ENCODE results near the gene PLXNA1. TPM values are rescaled to one million over a fixed set of nuclear protein-coding genes. Genes with fewer than 3 reads are reported as not detected.

PLXNA1 gene
- polyA plus RNA-seq (ENCODE audit: insufficient read length in 3 of 3) = 10 to 100 TPM; 31.8 to 33.4 (median 32.3) TPM
- long read RNA-seq, donor 1, full-length matches to known transcripts = 1 of 1 reads
- long read RNA-seq, donor 1, partial matches to known transcripts = 0 of 1 reads
- long read RNA-seq, donor 1, other reads (novel, unspliced or antisense) = 0 of 1 reads
- long read RNA-seq, donor 2 = 0 reads
- long read RNA-seq, donor 3 = 0 reads
- long read RNA-seq, donor 4, full-length matches to known transcripts = 1 of 1 reads
- long read RNA-seq, donor 4, partial matches to known transcripts = 0 of 1 reads
- long read RNA-seq, donor 4, other reads (novel, unspliced or antisense) = 0 of 1 reads
- long read RNA-seq, donor 5 = 0 reads
- long read RNA-seq, donor 6 = 0 reads
- long read RNA-seq, donor 7, full-length matches to known transcripts = 1 of 1 reads
- long read RNA-seq, donor 7, partial matches to known transcripts = 0 of 1 reads
- long read RNA-seq, donor 7, other reads (novel, unspliced or antisense) = 0 of 1 reads
- long read RNA-seq, donor 8, full-length matches to known transcripts = 1 of 1 reads
- long read RNA-seq, donor 8, partial matches to known transcripts = 0 of 1 reads
- long read RNA-seq, donor 8, other reads (novel, unspliced or antisense) = 0 of 1 reads
- long read RNA-seq, donor 9 = 0 reads
- long read RNA-seq, donor 10 = 0 reads
- long read RNA-seq, donor 11, full-length matches to known transcripts = 1 of 7 reads
- long read RNA-seq, donor 11, partial matches to known transcripts = 6 of 7 reads
- long read RNA-seq, donor 11, other reads (novel, unspliced or antisense) = 0 of 7 reads
- long read RNA-seq, donor 12, partial matches to known transcripts = 5 of 5 reads
- long read RNA-seq, donor 12, other reads (novel, unspliced or antisense) = 0 of 5 reads
- long read RNA-seq, donor 13 = 0 reads
- long read RNA-seq, donor 14 = 0 reads
- long read RNA-seq, donor 15 = 0 reads
- long read RNA-seq, donor 16, full-length matches to known transcripts = 2 of 2 reads
- long read RNA-seq, donor 16, partial matches to known transcripts = 0 of 2 reads
- long read RNA-seq, donor 16, other reads (novel, unspliced or antisense) = 0 of 2 reads

DNA sequence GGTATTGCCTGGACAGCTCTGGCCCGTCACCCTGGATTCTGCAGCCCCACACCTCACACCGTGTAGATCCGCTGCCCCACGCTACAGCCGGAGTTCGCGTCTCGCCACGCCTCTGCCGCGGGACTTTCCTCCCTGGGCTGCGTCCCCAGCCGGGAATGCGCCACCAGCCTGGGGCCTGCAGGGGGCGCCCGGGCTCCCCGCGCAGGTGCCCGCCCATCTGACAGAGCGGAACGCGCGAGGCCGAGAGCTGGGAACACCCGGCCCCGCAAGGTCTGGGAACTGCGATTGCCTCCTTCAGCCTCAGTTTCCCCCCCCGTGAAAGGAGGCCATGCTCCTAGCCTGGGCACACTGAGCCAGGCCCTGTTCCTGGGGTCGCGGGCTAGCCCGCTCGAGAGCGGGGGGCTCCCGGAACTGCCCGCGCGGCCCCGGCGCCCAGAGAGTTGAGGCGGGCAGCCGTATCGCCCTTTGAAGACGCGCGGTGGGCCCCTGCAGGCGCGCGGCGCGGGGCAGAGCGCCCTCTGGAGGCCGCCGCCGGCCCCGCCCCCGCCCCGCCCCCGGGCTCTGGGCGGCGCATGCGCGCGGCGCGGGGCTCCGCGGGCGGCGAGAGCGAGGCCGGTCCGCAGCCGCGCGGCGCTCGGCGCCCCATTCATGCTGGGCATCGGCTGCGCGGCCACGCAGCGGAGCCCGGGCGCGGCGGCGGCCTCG lies at the start of gene PLXNA1:
Gene PLXNA1 (plus strand): TSS at position 645 of the 705 bp plus-strand sequence. CDS start 5,479 bp downstream, outside the sequence.
- DNase-seq = peak; percentile 57

DNA sequence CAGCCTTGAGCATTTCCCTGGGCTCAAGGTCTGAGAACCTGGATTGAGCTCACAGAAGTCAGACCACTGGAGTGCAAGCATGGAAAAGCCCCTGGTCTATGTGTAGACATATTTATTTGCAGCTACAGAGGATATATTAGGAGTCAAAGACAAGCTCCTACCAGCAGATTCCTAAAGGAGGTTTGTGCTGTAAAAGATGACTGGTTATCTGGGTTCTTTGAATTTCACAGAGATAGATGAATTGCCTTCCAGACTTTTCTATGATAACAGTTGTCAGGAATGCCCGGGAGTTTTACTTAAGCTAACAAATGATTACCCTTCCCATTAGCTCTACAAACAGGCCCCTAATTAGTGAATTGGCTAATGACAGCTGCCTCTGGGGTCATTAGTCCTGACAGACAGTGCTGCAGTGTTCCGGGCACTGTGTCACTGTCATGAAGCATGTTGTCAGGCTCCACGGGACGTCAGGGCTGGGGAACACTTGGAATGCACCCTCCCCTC lies 48.8 kb upstream of the PLXNA1 start:
- peak; percentile 55 for DNase-seq

DNA sequence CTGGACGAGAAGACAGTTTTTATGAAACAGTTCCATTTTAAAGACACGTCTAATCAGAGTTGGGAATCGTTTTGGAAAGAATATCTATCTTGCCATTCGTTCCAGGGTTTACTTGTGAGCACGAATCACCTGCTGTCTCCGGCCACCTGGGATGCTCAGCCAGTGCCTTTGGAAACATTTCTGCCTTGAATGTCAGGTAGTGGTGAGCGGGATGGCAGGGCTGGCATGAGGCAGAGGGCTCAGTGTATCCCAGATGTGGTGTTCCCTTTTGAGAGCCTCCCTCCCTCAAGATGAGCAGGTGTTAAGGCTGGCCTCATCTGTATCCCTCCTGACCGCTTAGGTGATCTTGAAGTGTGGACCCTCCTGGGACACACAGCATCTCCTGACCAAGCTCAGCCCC lies 47.9 kb upstream of the PLXNA1 start:
- no peak for DNase-seq

DNA sequence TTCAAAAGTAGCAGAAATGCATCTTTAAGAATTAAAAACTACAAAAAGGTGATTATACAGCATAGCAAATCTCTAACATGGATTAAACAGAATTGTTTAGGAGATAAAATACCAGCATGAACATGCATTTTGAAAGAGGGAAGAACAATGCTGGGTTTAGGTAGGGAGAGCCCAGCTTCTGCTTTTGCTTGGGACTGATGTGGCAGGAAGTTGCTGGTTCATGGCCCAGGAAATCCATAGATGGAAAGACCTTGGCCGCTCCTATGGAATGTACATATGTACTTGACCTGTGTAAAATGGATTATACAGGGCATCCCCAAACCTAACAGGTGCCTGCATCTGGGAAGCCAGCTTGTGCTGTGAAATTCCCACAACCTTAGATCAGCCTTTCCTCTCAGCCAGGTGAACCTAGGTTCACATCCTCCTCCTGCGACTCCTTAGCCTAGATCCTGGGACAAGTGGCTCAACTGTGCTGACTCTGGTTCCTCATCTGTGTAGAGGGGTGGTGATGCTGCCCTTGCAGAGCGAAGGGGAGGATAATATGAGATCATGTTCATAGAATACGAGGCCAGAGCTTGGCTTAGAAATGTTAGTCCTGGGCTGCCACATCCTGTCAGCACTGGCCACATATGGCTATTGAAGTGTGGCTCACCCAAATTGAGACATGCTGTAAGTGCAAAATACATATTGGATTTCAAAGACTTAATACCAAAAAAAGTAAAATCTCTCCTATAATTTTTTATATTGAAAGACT lies 47.0 kb upstream of the PLXNA1 start:
- no peak for DNase-seq

DNA sequence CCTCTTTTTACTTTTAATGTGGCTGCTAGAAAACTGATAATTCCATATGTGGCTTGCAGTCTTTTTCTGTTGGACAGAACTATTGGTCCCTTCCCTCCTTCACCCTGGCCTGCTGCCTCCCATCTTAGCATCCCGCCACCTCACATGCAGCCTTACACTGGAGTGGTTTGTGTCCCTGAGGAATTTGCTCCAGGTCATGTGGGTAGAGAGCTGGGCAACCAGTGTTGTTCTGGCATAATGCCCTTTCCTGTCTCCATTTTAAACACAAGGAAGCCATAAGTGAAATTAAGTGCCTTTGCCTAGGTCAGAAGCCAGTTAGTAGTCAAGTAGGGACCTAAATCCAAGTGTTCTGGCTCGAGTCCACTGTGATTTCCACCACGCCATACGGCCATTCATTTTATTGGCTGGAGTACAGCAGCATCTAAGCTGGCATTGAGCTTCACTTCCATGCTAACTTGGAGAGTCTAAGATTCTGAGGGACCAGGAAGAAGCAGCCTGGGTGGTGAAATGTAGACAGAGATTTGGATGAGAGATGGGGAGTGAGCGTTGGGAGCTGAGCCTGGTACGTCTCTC lies 46.0 kb upstream of the PLXNA1 start:
- DNase-seq = no peak

DNA sequence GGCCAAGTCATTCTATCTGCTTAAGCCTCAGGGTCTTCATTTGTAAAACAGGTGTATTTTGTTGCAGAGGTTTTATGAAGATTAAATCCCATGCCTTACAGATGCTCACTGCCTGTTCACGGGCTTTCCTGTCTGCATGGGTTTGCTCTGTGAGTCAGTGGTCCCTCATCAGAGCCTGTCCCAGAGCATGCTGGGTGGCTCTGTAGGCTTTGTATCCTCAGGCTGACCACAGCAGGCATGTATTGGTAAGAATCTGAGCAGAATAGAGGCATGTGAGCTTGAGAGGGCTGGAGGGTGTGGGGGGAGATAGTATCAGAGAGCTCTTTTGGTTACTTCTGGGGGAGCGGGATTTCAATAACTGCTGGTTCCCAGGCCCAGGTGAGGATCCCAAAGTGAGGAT lies 45.4 kb upstream of the PLXNA1 start:
- no peak for DNase-seq

DNA sequence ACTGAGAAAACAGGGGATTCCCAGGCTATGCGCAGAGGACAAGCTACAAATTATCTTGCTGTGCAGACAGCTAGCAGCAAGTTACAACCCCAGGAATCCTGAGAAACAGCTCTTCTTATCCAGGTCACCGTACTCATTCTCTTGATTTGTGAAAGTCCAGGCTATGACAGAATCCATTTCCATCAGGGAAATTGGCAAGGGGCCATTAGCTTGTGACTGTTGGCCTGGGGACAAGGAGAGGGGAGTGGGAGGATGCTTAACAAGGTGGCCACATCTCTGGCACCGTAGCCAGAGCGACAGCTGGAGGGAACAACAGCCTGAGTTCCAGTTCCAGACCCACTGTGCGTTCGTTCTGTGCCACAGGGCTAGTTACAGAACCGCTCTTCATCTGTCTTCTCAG lies 44.9 kb upstream of the PLXNA1 start:
- DNase-seq = no peak

DNA sequence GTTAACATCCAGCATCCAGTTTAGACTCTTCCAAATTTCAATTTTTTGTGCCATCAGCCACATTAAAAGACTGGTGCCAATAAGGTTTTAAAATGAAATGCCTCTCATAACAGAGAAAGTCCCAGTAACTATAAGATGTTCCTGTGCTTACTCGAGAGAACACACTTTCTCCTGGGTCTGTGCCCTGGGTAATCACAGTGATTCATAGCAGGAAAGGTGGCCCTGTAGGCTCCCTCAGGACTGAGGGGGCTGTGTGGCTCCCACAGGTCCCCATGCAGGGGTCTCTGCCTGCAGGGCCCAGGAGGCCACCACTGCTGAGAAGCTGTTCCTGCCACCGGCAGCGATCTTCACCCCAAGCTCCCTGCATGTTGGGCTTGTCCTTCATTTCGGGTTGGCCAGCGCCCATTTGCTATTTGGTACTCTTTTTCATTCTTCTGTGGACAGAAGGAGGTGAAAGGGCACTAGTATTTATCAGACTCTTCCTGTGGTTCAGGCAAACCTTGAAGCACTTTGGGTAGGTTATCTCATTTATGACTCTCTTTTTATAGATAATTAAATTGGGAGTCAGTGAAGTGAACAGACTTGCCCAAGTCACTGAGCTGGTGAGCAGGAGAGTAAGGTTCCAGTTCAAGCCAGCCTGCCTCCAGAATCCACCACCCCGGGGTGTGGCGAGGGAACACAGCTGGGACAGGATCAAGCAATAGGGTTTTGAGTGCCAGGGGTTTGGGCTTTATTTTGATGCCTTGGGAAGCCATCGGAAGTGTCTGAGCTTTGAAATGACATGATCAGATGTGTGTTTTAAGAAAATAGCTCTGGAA lies 44.2 kb upstream of the PLXNA1 start:
- DNase-seq = no peak

DNA sequence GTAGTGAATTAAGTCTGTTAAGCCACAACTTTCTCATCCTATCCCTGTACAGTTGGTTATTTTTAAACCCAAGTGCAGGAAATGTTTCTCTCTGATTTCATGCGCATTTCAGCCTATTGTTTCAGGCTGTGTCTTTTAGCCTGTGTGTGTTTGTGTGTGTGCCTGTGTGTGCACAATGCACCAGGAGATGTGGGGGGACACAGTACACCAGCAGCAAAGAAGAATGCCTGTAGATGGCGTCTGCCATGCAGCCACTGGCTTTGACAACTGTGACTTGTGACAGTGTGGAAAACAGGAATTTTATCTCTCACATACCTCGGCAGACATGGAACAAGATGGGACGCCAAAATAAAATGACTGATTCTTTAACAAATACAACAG lies 43.6 kb upstream of the PLXNA1 start:
- DNase-seq = no peak

DNA sequence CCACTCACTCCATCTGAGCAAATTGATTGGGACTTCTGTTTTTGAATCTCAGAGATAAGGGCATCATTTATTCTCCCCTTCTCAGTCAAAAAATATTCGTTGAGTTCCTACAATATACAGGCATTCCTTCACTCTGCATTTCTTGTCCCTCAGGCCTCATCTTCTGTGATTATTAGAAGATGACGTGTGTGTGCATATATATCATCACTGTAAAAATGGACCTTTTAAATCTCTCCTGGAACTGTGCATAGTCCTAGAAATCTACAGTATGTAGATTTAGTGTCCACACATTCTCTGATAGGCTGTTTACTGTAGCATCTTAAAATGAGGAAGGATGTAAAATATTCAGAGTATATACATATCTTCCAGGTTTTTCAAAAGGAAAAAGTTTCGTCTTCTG lies 43.2 kb upstream of the PLXNA1 start:
- DNase-seq = no peak

DNA sequence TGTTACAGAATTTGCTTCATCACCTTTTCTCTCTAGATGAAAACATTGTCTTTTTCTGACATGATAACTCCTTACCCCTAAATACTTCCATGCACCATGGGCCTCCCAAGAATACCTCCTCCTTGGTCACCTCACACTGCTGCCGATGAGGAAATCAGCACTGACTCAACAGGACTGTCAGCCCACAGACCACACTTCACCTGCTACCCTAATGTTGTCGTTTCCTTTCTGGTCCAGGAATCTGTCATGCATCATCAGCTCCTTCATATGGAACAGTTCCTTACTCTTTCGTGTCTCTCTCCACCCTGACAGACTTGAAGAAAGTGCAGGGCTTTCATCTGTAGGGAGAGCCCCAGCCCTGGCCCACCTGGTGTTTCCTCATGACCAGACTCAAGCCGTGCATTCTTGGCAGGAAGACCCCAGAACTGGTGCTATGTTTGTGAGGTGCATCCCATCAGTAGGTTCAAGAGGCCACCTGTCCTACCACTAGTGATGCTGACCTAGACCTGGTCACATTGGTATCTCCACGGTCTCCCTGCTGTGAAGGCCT lies 41.1 kb upstream of the PLXNA1 start:
- no peak for DNase-seq

DNA sequence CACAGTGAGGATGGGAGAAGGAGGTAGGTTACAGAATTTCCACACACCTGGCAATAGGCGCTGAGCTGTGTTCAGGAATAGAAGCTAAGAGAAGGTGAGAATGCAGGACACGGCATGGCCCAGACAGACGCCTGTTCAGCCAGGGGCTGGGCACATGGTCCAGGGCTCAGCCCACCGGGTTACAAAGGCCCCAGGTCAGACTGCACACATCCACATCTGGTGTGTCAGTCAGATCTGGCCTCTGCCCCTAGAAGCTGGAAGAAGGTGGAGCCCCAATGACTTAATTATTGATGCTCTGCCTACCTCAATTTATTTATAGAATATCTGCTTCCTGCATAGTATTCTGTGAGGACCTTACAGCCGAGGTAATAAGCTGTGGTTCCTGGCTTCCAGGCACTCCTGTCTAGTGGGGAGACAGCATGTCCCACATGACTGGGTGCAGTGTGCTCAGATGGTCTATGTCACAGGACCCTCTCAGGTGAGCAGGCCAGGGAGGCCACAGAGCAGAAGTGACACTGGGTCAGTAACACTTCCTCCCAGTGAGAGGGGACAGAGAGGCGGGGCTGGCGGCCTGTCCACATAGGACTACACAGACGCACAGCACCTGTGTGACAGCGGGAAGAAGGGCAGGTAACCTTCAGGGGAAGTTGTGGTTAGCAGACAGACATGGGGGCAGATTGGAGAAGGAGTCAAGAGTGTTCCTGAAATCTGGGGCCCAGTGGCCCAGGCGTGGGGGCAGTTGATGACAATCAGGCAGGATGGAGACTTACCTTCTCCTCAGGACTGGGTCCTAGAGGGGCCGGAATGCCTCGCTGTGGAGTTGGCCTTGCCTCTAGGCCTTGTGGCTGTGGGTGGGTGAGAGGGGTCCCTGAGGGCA lies 38.6 kb upstream of the PLXNA1 start:
- DNase-seq = no peak

DNA sequence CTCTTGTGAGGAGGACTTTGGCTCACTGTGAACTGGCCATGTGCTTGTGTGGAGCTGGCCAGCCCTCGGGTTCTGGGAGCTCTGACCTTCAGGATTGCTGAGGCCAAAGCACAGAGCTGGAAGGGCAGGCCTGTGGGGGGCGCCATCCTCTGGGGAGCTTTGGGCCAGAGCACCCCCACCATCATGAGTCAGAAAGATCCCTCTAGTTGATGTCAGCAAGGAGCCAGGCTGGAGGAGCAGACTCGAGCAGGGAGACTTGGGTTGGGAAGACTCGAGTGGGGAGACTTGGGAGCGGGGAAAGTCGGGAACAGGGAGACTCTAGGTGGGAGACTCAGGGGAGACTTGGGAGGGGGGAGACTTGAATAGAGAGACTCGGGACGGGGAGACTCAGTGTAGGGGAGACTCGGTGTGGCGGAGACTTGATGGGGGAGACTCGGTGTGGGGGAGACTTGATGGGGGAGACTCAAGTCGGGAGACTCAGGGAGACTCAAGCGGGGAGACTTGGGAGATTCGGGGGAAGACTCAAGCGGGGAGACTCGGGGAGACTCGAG lies 37.7 kb upstream of the PLXNA1 start:
- no peak for DNase-seq

DNA sequence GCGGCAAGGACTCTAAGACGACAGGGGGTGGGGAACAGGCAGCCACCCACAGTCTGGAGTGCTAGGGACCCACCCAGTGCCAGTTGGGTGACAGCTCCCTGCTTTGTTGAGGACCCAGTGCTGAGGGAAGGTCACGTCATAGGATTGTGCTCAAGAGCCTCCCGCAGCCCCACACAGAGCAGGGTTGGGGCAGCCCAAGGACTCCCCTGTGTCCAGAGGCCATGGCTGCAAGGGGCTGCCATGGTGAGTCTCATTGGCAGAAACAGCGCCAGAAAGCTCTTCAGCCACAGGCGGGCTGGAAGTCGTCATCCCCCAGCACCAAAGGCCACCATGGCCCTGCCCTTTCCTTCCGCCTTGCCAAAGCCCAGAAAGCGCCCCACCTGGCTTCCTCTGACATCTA lies 37.0 kb upstream of the PLXNA1 start:
- no peak for DNase-seq

DNA sequence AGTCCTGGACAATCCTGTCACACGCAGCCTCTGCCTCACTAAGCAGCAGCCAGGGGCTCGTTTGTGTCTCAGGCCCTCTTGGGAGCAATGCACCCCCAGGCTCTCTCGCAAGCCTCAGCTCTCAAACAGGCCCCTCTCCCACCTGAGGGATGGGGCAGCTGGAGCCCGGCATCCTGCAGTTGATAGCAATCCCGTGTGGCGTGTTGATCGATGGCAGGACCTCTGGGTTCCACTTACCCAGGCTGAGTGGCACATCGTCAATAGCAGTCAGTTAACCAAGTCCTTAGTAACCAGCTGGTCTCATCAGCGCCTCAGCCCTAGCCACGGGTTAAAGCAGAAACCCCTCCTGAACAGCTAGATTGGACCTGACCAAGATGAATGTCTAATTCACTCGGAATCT lies 36.5 kb upstream of the PLXNA1 start:
- no peak for DNase-seq

DNA sequence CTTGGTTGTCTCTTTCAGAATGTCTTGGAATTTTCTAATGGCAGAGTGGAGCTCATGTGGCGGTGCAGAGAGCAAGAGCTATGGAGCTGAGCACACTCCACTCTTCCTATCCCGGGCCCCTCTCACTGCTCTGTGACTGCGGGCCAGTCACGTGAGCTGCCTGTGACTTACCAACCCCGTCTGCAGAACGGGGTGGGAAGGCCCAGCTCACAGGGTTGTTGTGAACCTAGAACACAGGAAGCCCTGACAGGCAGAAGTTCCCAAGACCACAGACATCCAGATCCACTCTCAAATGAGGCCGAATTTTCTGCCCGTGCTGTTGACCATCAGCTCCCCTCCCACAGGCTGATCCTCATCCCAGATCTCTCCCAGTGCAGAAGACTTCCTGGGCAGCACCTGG lies 35.5 kb upstream of the PLXNA1 start:
- DNase-seq = no peak

DNA sequence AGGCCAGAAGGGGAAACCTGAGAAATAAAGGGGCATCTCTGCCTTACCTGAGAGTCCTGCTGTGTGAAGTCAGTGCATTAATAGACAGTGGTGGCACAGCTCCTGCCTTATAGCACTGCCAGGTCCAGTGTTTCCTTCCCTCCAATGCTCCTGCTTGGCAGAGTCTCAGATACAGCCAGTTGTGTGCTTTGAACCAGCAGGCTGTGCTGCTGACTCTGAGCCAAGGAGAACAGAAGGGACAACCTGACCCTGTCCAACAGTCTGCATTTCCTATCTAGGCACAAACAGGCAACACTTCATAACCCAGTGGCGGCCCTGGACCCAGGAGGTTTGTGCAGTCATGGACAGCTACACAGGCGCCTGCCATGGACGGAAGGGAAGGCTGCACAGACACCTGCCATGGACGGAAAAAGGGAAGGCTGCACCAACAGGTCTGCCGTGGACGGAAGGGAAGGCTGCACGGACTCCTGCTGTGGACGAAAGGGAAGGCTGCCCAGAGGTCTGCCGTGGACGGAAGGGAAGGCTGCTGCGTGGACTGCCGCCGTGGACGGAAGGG lies 33.9 kb upstream of the PLXNA1 start:
- no peak for DNase-seq

DNA sequence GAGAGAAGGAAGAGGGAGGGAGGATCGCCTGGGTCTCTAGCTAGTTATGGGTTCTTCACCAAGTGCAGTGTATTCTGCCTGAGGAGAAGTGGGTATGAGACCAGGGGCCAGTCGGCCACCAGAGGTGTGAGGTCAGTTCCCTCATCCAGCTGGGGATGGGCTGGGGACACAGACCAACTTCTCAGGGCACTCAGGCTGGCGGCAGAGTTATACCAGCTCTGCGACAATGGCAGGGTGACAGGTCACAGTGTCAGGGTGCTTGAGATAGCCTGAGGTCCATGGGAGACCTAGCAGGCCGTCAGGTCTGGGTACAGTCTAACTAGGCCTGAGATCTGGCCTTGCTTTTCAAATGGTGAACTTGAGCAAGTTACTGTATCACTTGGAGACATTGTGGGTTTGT lies 31.4 kb upstream of the PLXNA1 start:
- DNase-seq = no peak
